ENCODE data around the gene BSN.

The BSN gene, protein sequence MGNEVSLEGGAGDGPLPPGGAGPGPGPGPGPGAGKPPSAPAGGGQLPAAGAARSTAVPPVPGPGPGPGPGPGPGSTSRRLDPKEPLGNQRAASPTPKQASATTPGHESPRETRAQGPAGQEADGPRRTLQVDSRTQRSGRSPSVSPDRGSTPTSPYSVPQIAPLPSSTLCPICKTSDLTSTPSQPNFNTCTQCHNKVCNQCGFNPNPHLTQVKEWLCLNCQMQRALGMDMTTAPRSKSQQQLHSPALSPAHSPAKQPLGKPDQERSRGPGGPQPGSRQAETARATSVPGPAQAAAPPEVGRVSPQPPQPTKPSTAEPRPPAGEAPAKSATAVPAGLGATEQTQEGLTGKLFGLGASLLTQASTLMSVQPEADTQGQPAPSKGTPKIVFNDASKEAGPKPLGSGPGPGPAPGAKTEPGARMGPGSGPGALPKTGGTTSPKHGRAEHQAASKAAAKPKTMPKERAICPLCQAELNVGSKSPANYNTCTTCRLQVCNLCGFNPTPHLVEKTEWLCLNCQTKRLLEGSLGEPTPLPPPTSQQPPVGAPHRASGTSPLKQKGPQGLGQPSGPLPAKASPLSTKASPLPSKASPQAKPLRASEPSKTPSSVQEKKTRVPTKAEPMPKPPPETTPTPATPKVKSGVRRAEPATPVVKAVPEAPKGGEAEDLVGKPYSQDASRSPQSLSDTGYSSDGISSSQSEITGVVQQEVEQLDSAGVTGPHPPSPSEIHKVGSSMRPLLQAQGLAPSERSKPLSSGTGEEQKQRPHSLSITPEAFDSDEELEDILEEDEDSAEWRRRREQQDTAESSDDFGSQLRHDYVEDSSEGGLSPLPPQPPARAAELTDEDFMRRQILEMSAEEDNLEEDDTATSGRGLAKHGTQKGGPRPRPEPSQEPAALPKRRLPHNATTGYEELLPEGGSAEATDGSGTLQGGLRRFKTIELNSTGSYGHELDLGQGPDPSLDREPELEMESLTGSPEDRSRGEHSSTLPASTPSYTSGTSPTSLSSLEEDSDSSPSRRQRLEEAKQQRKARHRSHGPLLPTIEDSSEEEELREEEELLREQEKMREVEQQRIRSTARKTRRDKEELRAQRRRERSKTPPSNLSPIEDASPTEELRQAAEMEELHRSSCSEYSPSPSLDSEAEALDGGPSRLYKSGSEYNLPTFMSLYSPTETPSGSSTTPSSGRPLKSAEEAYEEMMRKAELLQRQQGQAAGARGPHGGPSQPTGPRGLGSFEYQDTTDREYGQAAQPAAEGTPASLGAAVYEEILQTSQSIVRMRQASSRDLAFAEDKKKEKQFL (N-terminal part only)

DNA sequence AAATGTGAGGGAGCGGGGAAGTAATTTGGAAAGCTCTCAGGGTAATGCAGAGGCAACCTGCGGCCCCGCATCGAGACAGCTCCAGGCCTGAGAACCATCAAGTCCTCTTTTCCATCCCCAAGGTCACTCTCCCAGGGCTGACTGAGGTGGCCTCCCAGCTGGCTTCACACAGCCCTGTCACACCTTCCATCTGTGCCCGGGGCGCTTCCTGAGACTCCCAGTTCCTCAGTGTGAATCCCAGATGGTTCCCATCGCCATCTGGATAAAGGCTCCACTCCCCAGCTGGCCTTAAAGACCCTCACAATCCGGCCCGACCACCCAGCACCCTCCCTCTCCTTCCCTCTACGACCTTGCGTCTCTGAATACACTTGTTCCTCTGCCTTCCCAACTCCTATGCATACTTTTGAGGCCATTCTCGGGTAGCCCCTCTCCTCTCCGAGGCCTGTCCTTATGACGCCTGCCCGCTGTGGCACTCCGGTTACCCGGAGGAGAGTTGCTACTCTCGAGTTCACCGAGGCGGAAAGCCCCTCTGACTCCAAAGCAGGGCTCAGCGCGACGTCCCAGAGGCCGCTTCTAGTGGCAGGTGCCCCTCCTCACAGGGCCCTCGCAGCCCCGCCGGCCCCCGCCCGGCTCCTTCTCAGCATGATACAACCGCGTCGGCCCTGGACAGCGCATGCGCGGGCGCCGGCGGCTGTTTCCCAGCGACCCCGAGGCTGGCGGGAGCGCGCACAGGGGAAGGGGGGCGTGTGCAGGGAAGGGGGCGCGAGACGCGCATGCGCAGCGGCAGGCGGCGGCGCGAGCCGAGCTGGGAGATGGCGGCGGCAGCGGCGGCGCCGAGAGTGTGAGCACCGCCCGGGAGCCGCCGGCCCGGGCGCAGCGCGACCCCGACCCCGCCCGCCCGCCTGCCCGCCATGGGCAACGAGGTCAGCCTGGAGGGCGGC is at the start of gene BSN:
BSN (plus strand) TSS at position 786 of the 941 bp plus-strand sequence; CDS start at position 912, 126 bp downstream.
- H3K27ac ChIP-seq = peak within 1 kb of the TSS; percentile 65
- TF ChIP-seq, protein P1, sequence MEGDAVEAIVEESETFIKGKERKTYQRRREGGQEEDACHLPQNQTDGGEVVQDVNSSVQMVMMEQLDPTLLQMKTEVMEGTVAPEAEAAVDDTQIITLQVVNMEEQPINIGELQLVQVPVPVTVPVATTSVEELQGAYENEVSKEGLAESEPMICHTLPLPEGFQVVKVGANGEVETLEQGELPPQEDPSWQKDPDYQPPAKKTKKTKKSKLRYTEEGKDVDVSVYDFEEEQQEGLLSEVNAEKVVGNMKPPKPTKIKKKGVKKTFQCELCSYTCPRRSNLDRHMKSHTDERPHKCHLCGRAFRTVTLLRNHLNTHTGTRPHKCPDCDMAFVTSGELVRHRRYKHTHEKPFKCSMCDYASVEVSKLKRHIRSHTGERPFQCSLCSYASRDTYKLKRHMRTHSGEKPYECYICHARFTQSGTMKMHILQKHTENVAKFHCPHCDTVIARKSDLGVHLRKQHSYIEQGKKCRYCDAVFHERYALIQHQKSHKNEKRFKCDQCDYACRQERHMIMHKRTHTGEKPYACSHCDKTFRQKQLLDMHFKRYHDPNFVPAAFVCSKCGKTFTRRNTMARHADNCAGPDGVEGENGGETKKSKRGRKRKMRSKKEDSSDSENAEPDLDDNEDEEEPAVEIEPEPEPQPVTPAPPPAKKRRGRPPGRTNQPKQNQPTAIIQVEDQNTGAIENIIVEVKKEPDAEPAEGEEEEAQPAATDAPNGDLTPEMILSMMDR (IDR thresholded peaks at IDR 0.05) = no peak
- TF ChIP-seq ZFX (IDR thresholded peaks at IDR 0.05; ENCODE audit: borderline replicate concordance) = no peak

DNA sequence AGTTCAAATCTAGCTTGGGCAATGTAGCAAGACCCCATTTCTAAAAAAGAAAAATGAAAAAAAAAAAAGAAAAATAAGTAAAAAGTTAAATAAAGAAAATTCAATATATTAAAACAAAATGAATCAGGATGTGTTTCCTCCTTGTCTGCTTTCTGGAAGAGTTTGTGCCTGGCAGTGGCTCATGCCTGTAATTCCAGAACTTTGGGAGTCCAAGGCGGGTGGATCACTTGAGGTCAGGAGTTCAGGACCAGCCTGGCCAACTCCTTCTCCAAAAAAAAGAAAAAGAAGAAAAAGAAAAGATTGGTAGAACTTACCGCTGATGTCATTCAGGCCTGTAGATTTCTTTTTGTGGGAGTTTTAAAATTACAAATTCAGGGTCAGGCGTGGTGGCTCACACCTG is 47.4 kb upstream of the BSN start:
- TF ChIP-seq, protein P1 (IDR thresholded peaks at IDR 0.05) = no peak
- no peak for TF ChIP-seq ZFX (IDR thresholded peaks at IDR 0.05; ENCODE audit: borderline replicate concordance)
- H3K27ac ChIP-seq = no peak overlapping the region

DNA sequence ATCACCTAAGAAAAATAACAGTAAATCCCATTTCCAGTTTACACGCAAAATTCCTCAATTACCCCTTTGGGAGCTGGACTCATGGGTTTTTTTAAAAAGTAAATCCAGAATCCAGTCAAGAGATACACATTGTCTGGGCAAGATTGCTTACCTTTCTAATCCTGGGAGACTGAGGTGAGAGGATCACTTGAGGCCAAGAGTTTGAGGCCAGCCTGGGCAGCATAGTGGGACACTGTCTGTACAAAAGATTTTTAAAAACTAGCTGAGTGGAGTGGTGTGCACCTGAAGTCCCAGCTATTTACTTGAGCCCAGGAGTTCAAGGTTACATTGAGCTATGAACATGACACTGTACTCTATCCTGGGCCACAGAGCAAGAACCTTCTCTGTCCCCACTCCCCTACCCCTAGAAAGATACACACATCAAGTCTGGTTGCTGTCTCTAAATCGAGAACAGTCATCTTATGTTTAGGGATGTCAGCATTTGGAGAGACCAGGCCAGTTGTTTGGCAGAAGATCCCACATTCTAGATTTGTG is 45.2 kb upstream of the BSN start:
- TF ChIP-seq, protein P1 (IDR thresholded peaks at IDR 0.05) = no peak

DNA sequence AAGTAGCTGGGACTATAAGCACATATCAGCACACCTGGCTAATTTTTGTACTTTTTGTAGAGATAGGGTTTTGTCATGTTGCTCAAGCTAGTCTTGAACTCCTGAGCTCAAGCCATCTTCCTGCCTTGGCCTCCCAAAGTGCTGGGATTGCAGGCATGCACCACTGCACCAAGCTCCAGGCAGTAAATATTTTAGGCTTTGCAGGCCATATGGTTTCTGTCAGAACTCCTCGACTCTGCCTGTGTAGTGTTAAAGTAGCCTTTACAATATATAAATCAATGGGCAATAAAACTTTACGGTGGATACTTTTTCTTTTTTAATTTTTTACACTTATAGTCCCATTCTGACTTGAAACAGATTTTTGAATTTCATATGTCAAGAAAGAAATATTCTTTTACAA is 42.6 kb upstream of the BSN start:
- H3K27ac ChIP-seq = no peak overlapping the region
- TF ChIP-seq, protein P1 (IDR thresholded peaks at IDR 0.05) = no peak
- TF ChIP-seq ZFX (IDR thresholded peaks at IDR 0.05; ENCODE audit: borderline replicate concordance) = no peak

More for the DNA sequence above, 45.2 kb upstream of the BSN start:
- H3K27ac ChIP-seq = no peak overlapping the region

GRCh38 chr3:49512781-49513355 is 41.4 kb upstream of the BSN start:
- H3K27ac ChIP-seq = no peak overlapping the region
- TF ChIP-seq, protein P1 (IDR thresholded peaks at IDR 0.05) = no peak
- no peak for TF ChIP-seq ZFX (IDR thresholded peaks at IDR 0.05; ENCODE audit: borderline replicate concordance)

Measured in 22Rv1 (cell line).